ENCODE data around the gene BICRA.

DNA sequence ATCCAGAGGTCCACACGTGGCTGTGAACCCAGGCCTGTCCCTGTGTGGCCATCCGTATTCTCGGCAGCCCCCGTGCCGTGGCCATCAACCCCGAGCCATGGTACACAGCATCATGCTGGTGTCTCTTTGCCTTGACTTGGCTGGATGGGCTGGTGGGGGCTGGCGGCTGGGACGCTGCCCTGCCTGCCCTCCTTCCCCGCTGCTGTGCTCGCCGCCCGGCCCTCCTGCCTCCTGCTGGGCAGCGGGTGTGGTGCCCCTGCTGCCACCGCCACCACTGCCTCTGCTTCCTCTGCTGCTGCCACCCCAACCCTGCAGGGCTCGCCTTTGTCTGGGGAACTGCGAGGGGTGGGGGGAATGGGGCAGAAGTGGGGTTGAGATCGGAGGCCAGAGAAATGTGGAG lies 84.6 kb downstream of the BICRA start:
- TF ChIP-seq POLR2AphosphoS5 (IDR thresholded peaks at IDR 0.05; ENCODE audit: low read depth) (no peak), CTCF (IDR thresholded peaks at IDR 0.05; ENCODE audit: insufficient read depth, low read length) (no peak), GABPA (IDR thresholded peaks at IDR 0.05; ENCODE audit: low read depth) (no peak), SPI1 (IDR thresholded peaks at IDR 0.05; ENCODE audit: borderline replicate concordance, low read depth) (no peak), REST (IDR thresholded peaks at IDR 0.05; ENCODE audit: insufficient replicate concordance, low read depth) (no peak)

All from HL-60 (cell line).